ENCODE measurements around the gene PICK1.

The PICK1 gene

DNA sequence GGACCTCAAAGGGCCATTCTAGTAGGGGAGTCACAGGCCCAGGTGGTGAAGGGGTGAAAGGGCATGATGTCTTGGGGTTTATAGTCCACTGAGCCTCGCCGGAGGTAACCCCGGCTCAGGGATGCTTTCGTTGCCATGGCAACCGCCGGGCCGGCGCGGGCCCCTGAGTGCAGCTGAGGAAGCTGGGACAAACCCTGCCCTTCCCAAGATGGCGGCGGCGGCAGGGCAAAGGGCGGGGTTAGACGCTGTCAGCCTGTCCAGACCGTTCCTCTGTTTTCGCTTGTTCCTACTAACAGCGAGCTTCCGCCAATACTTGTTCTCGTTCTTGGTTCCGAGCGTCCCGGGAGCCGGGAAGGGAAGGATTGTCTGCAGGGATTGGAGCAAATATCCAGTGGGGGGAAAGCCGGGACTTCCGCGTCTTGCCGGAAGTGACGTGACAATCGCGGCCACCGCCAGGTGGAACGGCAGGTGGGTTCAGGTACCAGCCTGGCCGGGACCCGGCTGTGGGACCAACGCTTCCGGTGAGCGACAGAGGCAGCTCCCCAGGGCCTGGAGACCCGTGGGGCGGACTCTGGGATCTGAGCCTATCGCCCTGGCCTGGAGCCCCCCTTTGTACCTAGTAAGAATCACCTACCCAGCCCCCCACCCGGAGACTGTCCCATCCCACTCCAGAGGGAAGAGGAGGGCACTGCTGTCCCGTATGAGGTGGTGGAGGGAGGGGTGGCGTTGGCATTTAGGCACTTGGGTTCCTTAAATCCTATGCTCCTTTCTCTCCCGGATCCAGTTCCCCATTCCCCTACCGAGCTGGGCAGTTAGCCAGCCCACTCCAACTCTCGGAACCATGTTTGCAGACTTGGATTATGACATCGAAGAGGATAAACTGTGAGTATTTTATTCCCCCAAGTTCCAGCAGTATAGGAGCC, at the start of gene PICK1:
Gene PICK1 (plus strand): TSS at position 436 of the 923 bp plus-strand sequence. CDS start 406 bp downstream, at position 842.
- DNase-seq (ENCODE audit: low spot score): peak; percentile 56

- no peak for DNase-seq (ENCODE audit: low spot score)
These were observed 48.0 kb upstream of the PICK1 start for GRCh38 chr22:38009000-38009806.

DNA sequence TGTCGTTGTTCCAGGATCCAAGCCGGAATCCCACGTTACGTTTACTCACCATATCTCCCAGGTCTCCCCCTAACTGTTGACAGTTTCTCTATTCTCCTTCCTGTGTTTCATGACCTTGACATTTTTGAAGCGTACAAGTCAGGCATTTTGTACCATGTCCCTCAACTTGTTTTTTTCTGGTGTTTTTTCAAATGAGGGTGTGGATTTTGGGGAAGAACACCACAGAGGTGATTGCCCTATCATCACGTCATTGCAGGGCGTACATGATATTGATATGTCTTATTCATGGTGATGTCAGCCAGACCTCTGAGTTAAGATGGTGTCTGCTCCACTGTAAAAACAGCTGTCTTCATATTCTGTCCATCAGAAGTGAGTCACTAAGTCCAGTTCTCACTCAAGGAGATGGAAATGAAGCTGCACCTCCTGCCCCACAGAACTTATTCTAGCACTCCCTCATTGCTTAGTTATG, 44.6 kb upstream of the PICK1 start:
- DNase-seq (ENCODE audit: low spot score): no peak

DNA sequence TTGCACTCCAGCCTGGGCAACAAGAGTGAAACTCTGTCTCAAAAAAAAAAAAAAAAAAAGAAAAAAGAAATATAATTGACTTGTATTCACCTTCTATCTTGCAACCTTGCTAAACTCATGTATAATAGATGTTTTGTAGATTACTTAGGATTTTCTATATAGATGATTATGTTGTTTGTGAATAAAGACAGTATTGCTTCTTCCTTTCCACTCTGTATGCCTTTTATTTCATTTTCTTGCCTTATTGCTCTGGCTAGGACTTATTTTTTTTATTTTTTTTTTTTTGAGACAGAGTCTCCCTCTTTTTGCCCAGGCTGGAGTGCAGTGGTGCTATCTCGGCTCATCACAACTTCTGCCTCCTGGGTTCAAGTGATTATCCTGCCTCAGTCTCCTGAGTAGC, 43.1 kb upstream of the PICK1 start:
- DNase-seq (ENCODE audit: low spot score): no peak

DNA sequence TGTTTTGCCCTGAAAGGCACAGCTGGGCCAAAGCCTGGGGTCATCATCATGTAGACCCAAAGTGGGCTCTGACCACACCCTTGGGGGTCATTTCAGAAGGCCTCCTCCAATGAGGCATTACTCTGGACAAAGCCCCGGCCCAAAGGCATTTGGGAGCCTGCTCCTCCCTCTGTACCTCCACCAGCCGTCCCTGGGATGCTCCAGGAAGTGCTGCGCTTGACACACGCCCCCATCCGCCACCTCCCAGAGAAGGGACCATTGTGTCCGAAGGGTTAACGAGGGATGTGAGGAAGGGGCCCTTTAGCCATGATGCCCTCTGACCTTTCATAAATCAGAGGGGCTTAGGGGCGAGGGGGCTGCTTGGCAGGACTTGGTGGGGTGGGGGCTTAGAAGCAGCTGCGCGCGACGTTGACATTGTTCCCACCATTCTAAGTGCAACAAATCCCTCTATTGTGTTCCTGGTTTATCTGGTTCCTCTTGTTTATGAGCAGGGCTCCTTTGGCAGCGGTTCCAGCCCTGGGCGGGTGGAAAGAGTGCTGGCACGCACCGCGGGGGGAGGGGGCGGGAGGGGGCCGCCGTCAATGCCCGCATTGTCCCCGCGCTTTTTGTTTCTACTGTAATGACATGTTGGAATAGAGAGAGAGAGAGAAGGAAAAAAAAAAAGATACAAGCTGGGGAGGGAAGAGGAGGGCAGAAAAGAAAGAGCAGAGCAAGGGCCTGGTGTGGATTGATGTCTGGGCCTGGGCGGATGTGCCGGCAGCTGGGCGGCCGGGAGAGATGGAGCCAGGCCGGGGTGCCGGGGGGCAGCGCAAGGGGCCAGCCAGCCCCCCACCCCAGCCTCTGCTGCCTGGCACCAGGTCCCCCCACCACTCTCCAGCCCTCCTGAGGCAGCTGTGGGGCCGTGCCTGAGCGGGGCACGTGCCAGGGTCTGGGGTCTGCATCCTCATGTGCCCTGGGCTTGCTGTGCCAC, 40.7 kb upstream of the PICK1 start:
- no peak for DNase-seq (ENCODE audit: low spot score)

DNA sequence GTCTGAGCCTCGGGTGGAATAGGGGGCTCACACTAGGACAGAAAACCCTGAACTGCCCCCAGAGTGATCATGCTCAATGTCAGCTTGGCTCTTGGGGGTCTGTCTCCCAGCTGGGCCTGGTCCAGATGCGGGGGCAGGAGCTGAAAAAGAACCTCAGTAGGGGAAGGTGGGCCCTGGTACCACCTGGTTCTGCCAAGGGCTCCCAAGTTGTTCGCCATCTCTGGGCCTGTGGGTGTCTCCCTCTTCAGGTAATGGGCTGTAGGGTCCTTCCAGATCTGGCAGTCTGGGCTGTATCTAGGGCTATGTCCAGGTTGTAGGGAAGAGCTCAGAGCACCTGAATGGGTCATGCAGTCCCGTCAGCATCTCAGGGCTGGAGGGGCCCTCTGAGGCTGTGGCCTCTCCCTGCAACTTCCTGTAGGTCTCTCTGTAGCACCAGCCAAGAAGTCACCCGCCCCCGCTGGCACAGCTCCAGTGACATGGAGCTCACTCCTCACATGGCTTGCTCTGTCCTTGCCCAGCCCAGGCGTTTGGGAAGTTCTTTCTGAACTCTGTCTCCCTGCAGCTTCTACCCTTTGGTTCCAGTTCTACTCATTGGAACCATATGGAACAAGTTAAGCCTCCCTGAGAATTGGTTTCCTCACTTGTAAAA, 39.8 kb upstream of the PICK1 start:
- DNase-seq (ENCODE audit: low spot score): no peak

DNA sequence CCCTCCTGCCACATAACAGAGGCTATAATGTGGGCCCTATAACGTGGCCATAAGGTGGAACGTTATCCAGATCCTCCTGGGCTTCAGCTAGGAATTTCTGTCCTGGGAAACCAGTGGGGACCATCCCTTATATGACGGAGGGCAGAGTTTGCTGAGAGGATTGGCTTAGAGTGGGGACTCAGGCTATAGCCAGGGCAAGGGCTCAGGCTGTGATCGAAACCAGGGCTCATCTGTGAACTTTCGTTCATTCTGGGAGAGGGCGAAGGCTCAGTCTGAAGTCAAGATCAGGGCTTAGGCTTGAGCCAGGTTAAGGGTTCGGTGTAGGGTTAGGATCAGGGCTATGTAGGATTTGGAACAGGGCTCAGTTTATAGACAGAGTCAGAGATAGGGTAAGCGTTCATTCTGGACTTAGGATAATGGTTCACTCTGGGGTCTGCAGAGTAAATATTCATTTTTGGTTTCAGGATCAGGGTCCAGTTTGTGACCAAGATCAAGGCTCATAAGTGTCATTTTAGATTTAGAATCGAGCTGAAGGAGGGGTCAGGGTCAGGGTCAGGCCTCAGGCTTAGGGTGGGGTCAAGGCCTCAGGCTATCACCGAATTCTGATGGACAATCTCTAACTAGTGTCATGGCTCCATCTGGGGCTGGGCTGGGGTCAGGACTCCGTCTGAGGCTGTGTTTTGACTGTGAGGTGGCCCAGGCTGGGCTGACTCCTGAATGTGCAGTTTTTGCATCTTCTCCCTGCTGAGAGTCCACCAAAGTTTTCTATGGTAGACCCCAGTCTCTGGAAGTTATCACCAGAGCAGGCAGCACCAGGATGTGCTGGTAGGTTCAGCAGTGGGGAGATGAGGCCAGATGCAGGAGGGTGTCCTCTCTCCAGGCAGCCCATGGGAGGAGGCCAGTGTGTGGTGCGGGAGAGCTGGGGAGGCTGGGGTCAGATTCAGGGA, 39.0 kb upstream of the PICK1 start:
- DNase-seq (ENCODE audit: low spot score): no peak

GRCh38 chr22:38018938-38019827, 38.0 kb upstream of the PICK1 start:
- DNase-seq (ENCODE audit: low spot score): no peak

DNA sequence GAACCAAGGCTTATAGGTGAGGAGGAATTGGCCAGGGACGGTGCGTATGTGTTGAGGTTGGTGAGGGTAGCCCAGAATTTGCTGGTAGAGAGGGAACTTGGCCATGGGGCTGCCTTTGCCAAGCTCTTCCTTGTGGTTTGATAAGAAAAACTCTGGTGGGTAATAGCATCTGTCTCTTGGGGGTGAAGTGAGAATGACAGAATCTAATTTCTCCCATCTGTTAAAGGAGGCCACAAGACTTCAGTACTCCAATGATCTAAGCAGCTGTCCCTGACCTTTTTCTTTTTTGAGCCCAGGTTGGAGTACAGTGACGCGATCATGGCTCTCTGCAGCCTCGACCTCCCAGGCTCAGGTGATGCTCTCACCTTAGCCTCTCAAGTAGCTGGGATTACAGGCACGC, 36.0 kb upstream of the PICK1 start:
- DNase-seq (ENCODE audit: low spot score): no peak

GRCh38 chr22:38023045-38023444, 34.2 kb upstream of the PICK1 start:
- no peak for DNase-seq (ENCODE audit: low spot score)

GRCh38 chr22:38025514-38025913, 31.7 kb upstream of the PICK1 start:
- no peak for DNase-seq (ENCODE audit: low spot score)

GRCh38 chr22:38026130-38027111, 30.8 kb upstream of the PICK1 start:
- DNase-seq (ENCODE audit: low spot score): no peak

GRCh38 chr22:38027487-38027886, 29.7 kb upstream of the PICK1 start:
- no peak for DNase-seq (ENCODE audit: low spot score)

DNA sequence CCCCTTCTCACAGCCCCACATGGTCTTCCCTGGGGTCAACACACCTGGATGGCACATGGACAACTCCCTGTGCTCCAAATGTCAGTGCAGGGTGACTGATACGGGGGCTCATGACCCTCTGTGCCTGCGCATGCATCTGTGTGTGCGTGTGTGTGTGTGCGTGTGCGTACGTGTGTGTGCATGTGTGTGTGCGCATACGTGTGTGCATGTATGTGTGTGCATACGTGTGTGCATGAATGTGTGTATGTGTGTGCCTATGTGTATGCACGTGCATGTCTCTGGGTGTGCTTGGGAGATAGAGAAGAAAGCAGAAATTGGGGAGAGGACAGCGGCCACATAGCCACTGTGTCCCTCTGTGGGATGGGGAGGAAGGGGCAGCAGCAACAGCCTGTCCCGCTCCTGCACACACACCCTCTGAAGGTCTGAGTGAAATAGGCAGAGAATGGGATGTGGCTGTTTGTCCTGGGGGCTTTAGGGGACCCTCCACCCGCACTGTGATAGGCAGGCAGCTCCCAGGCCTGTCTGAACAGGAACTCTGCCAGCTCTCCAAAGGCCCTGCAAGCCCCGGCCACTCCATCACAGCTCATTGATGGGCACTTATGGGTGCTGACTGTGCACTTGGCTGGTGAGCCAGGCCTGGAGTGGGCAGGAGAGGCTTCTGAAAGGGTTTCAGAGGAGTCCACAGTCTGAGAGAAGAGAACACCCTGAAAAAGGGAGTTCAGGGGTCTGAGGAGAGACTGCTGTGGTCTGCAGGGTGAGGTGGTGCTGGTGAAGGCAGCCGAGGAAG, 28.7 kb upstream of the PICK1 start:
- DNase-seq (ENCODE audit: low spot score): no peak

DNA sequence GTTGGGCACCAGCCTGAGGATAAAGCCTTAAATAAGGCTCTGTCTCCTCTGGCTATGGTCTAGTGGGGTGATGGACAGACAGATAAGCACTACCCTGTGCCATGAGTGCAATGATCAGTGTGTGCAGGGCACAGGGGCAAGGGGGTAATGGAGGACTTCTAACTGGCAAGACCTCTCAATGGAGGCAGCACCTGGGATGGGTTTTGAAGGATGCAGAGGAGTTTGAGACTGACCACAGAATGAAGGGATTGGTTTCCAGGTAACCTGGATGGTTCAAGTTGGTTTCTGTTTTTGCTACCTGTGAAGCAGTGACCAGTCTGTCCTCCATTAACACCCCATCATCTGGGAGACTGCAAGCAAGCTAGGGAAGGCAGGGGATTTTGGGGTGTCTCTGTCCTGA, 27.8 kb upstream of the PICK1 start:
- no peak for DNase-seq (ENCODE audit: low spot score)

DNA sequence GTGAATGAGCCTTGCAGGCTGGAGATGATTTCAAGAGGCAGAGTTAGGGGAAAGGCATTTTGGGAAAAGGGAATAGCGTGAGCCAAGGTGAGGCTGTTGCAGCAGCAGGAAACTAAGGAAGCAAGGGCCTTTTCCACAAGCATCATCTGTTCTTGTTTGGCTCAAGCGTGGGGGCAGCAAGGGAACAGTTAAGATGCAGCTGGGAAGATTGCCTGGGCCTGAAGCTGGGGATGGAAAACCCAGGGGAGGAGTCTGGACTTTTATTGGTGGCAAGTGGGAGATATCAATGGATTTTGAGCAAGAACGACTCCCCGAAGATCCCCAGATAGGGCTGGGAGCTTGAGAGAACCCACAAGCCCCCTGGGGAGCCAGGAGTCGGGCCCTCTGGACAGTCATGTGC, 27.3 kb upstream of the PICK1 start:
- no peak for DNase-seq (ENCODE audit: low spot score)
